ENCODE data around the gene ASTN2.

DNA sequence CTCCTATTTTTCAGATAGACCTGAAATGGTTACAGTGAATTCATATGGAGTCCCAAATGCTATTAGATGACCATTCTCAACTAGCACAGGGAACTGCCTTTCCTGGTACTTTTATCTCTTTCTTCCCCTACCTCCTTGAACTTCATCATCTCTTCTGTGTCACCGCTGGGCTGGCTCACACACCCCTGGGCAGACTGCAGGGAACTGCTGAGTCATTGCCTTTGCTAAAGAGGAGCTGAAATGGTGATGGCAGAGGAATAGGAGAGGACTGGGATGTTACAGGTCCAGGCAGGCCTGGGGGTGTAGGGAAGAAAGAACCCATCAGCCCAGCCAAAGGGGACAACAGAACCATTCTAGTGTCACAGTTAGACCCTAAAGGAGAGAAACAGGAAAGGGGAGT is 322.3 kb downstream of the ASTN2 start:
- no peak for TF ChIP-seq CTCF (IDR thresholded peaks at IDR 0.05)
- TF ChIP-seq POLR2A (IDR thresholded peaks at IDR 0.05) = no peak
- TF ChIP-seq EP300 (IDR thresholded peaks at IDR 0.05) = no peak
- TF ChIP-seq POLR2AphosphoS5 (IDR thresholded peaks at IDR 0.05) = no peak

All from sigmoid colon (tissue), 4 donors.